ENCODE results near the gene BLOC1S1.

Gene BLOC1S1

DNA sequence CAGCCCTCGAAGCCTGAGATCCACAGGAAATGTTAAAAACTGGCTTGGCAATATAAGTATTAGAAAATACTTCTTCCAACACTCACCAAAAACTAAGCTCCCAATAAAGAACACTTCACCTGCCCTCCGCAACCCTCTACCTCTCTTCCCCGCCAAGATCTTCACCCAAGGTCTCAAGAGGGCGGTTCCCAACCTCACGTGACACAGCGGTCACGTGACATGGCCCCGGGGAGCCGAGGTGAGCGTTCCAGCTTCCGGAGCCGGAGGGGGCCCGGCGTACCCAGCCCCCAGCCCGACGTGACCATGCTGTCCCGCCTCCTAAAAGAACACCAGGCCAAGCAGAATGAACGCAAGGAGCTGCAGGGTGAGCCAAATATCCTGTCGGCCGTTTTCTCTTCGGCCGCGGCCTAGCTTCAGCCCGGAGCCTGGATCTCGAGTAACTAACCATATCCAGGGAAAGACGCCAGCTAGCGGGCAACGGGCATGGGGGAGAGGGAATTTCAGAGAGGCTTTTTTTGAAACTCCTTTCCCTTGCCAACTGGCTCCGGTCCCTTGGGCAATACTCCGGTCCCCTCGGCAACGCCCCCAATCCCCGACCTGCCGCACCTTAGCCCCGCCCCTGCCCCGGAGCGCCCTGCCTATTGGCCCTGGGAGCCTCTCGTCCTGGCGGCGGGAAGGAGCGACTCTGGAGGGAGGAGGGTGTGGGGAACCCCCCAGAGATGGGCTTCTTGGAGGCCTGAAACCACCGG lies at the start of gene BLOC1S1:
Gene BLOC1S1, plus strand, starts transcription at position 214 of the 749 bp plus-strand sequence. Its CDS starts 6 bp downstream, at position 220.
- peak; percentile 97 for DNase-seq

GRCh38 chr12:55666508-55666907 lies 49.3 kb upstream of the BLOC1S1 start:
- no peak for DNase-seq

DNA sequence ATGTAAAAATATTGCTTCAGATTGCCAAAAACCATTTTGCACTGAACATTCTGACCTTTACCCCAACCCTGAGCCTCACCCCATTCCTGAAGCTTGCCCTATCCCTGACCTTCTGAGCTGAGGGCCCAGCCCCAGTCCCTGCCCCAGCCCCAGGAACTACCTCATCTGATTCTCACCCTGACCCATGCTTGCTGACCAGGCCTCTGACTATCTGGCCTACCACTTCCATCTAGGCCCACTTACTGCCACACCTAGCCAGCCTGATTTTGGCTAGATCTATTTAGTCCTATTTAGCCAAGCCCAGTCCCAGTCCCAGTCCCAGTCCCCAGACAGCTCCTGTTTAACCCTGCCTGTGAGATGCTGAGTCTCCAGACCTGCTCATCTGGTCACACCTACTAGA lies 45.6 kb upstream of the BLOC1S1 start:
- no peak for DNase-seq

GRCh38 chr12:55671746-55672145 lies 44.1 kb upstream of the BLOC1S1 start:
- no peak for DNase-seq

DNA sequence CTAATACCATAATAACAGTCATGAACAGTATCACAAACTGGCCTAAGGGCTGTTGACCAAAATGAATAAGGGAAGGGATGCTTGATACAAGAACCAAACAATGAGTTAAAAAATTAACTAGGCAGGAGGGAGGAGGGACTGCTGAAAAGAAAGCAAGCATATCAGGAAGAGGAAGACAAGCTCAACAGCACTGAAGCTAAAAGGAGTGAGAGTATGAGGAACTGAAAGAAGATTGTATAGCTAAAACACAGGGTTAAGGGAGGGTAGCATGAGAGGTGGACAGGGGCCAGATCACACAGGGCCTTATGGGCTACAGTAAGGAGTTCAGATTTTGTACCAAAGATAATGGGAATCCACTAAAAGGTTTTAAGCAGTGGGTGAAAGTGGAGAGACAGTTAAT lies 42.2 kb upstream of the BLOC1S1 start:
- no peak for DNase-seq

GRCh38 chr12:55675666-55676065 lies 40.2 kb upstream of the BLOC1S1 start:
- DNase-seq, result no peak

DNA sequence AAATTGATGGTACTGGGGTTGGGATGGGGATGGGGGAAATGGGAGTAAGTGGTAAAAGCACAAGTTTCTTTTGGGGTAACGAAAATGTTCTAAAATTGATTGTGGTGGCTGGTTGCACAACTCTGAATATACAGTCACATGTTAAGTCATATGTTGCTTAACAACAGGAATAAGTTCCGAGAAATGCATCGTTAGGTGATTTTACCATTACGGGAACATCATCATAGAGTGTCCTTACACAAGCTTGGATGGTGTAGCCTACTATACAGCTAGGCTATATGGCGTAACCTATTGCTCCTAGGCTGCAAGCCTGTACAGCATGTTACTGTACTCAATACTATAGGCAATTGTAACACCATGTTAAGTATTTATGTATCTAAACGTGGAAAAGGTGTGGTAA lies 39.1 kb upstream of the BLOC1S1 start:
- no peak for DNase-seq

DNA sequence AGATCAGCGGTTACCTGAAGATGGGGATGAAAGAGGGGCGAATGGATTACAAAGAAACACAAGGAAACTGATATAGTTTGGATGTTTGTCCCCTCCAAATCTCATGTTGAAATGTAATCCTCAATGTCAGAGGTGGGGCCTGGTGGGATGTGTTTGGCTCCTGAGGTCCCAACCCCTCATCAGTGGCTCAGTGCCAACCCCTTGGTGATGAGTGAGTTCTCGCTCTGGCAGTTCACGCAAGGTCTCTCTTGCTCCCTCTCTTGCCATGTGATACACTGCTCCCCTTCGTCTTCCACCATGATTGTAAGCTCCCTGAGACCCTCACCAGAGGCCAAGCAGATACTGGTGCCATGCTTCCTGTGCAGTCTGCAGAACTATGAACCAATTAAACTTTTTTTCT lies 36.2 kb upstream of the BLOC1S1 start:
- DNase-seq, result no peak

DNA sequence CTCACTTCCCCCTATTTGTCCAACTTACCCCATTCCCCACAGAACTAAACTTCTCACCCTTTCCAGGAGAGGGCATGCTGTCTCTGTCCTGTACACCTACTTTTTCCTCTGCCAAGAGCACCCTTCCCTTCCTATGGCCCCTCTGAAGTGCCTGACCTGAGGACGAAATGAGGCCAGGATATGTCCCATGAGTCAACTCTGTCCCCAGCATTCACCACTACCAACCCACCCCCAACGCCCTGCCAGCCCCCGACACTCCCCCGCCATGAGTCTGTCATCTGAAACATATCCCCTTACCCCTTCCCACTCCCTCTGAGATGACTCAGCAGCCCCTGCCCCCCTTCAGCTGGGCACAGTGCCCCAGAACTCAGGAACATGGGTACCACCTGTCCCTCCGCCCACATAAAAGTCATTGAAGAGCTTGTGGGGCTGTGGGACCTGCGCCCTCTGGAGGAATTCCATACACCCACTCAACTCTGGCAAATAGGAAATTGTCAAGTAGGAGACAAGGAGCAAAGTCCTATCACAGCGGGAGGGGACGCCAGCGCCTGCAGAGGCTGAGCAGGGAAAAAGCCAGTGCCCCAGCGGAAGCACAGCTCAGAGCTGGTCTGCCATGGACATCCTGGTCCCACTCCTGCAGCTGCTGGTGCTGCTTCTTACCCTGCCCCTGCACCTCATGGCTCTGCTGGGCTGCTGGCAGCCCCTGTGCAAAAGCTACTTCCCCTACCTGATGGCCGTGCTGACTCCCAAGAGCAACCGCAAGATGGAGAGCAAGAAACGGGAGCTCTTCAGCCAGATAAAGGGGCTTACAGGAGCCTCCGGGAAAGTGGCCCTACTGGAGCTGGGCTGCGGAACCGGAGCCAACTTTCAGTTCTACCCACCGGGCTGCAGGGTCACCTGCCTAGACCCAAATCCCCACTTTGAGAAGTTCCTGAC lies 34.4 kb upstream of the BLOC1S1 start:
- no peak for DNase-seq

- DNase-seq, result no peak
Measured at GRCh38 chr12:55682087-55682796, 33.6 kb upstream of the BLOC1S1 start.

DNA sequence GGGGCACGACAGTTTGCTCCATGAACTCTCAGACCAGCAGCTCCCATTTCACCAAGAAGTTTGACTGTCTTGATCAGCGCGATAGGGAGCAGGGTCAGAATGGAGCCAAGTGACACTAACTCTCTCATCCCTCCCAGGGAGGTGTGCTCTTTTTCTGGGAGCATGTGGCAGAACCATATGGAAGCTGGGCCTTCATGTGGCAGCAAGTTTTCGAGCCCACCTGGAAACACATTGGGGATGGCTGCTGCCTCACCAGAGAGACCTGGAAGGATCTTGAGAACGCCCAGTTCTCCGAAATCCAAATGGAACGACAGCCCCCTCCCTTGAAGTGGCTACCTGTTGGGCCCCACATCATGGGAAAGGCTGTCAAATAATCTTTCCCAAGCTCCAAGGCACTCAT lies 32.2 kb upstream of the BLOC1S1 start:
- DNase-seq, result no peak

- no peak for DNase-seq
Measured at GRCh38 chr12:55684761-55685370, 31.0 kb upstream of the BLOC1S1 start.

GRCh38 chr12:55685671-55686070 lies 30.2 kb upstream of the BLOC1S1 start:
- DNase-seq, result no peak

GRCh38 chr12:55686366-55687010 lies 29.4 kb upstream of the BLOC1S1 start:
- DNase-seq, result no peak

- DNase-seq, result peak; percentile 69
Measured at GRCh38 chr12:55687746-55688145, 28.1 kb upstream of the BLOC1S1 start.

GRCh38 chr12:55688716-55689655 lies 26.9 kb upstream of the BLOC1S1 start:
- DNase-seq, result no peak

GRCh38 chr12:55692631-55693322 lies 23.1 kb upstream of the BLOC1S1 start:
- no peak for DNase-seq

DNA sequence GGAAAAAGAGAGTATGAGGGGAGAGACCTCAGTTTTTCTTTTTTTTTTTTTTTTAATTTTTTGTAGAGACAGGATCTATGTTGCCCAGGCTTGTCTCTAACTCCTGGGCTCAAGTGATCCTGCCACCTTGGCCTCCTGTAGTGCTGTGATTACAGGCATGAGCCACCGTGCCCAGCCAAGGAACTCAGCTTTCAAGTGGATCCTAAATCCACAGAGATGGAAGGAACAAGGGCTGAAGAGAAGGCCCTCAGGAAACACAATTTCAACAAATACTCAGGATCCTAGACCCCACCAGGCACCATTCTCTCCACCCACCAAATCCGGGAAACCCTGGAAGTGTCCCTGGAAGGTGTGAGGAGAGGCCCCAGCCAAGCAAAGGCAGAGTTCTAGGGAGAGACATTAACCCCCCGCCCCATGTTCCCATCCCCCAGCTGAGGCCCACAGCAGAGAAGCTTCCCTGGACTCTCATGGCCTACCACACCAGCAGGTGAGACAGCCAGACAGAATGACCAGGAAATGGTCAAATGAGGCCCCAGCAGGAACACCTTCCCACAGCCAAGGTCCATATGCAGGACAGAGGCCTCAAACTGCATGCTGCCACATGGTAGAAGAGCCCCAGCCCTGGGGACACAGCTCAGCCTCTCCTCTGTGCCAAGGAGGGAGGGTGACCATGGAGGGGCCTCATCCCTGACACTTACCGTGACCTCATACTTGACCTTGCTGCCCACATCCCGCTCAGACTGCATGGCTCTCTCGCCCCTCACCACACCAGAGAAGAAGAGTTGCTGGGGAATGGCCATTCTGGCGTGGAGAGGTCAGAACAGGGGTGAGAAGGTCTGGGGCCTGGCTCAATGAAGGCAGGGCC lies 22.3 kb upstream of the BLOC1S1 start:
- no peak for DNase-seq

- DNase-seq, result no peak
Measured at GRCh38 chr12:55694188-55694515, 21.7 kb upstream of the BLOC1S1 start.

DNA sequence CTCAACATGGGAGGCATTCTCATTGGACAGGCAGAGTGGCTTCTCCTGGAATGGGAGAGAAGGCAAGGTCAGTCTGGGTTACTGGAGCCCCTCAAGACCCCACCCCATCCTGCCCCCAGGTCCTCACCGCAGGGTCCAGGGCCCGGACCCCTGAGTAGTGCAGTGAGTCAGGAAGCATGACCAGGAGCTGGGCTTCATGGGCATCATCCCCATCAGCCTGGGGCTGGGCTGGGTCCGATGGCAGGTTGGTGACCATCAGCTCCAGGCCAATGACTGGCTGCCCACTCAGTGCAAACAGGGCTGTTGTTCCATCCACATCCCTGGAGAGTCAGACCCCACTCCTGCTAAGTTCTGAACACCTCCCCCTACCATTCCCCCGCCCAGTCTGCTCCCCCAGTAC lies 21.2 kb upstream of the BLOC1S1 start:
- no peak for DNase-seq

Data from activated CD8-positive, alpha-beta memory T cell treated with anti-CD3 and anti-CD28 coated beads for 24 hours (primary cell).